Left cardiac atrium (tissue), 4 donors: Measurements from ENCODE around the gene ADI1. TPM values are rescaled to one million over a fixed set of nuclear protein-coding genes. Genes with fewer than 3 reads are reported as not detected.
"Not testable (repeated sequence)": the region's sequence is repeated elsewhere in the genome, so short reads cannot be mapped to it uniquely, and the experiment has no call there.

Experiments
- ATAC-seq, 2 donors: fragments of 200-7000 bp; cut with Tn5 transposase; one replicate each; pipeline ENCODE4 v1.9.1; 2020; ENCODE audit warnings: mild to moderate bottlenecking in 2 of 2, moderate library complexity in 2 of 2
- DNase-seq: peaks from one replicate; pipeline ENCODE4 v3.0.0-alpha.2; 2020
- intact Hi-C, 2 donors: fragments of 100-400 bp; cut with DNase I; formaldehyde crosslinking; loops; one replicate each; pipeline versions ENCODE4 v1.14.1 to v1.15.1; 2022 to 2023
- total RNA-seq, 2 donors: library from RNA; stranded (reverse); fragmentation: NEBNext Ultra II Directional; extraction: Animal tissue kit (Norgen Biotek cat#: 25700); gene quantifications; one replicate each; pipeline ENCODE4 v1.2.1, GENCODE V29; 2021
- donor health status: DM: no; HTN: yes; CAD: no.
- donor health status: DM: no; HTN: yes; CAD: no; lungs with severe emphysema.
- donor health status: DM: yes; HTN: yes; CAD: no.
- donor health status: Dilated cardiomyopathy.

Gene ADI1
- total RNA-seq, 2 donors from 2014 or later: 102 to 128 TPM

DNA sequence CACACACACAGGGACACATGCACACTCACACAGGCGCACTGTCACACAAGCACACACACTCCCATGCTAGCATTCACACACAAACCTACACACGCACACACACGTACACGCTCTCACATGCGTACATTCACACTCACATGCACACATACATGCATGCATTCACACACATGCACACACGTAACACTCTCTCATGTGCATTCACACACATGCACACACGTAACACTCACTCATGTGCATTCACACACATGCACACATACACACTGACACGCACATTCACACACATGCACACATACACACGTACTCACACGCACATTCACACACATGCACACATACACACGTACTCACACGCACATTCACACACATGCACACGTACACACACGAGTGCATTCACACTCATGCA, 16.3 kb downstream of the ADI1 start:
- intact Hi-C loops: no loop called here
- ATAC-seq (no peak), DNase-seq (no peak)

DNA sequence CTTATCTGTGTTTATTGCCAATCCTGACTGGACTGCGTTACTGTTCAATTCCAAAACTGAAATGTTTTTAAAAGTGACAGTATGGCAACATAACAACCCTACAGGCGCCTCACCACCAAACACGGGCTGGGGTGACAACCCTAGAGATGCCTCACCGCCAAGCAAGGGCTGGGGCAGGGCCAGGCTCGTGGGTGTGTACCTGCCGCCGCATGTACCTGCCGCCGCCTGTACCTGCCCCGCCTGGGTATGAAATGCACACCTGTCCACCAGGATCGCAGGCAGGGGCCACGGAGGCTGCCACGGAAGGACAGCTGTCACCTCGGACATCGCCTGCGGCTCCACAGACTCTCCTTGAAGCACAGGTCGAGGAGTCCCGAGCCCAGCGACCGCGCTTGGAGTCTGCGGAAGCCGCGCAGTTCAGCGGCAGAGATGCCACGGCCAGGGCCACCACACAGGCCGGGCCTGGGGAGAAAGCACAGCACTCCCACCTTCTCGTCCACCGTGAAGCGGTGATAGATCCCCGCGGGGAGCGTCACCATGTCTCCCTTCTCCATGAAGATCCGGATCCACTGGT, 18.9 kb downstream of the ADI1 start:
- intact Hi-C loops: no loop called here
- DNase-seq: no peak

DNA sequence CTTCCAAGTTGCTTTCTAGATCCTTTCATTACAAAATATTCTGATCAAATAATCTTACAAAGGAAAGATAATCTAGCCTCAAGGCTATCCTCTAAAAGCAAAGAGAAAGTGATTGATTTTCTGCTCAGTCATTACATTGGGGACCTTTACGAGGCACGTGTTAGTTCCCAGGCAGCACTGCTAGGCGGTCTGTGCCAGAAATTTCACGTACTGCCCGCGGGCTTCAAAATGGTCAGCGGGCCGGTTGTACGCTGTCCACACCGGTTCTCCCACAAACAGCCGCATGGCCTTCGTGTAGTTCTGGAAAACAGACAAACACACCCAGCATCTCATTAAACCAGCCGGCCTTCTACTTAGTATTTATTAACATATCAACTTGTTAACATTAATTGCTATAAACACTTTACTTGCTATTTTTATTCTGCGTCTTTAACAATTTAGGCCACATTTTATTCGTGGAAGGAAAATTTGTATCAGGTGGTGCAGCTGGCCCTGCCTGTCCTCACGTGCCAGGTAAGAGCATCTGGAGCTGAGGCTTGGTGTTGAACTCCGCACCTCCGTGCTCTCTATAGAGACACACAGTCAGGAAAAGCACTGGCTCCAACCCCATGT, 20.4 kb downstream of the ADI1 start:
- ATAC-seq (no peak), DNase-seq (no peak)
- intact Hi-C loops: no loop called here

More for the DNA sequence above, 18.9 kb downstream of the ADI1 start:
- ATAC-seq: no peak

DNA sequence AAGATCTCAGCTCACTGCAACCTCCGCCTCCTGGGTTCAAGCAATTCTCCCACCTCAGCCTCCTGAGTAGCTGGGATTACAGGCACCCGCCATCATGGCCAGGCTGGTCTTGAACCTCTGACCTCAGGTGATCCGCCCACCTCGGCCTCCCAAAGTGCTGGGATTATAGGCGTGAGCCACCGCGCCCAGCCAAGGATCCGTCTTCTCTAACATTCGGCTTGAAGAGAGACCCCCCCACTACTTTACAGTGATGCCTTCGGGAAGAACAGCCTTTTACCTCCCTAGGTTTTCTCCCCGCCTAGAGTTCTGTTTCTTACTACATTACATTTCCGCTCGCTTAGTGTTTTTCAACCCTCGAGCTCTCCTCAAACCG, 22.6 kb downstream of the ADI1 start:
- ATAC-seq, intact Hi-C loops, DNase-seq: not testable (repeated sequence)

GRCh38 chr2:3494984-3495666, 24.2 kb downstream of the ADI1 start:
- DNase-seq (no peak), ATAC-seq (no peak)
- intact Hi-C loops: no loop called here

GRCh38 chr2:3493615-3494007, 25.7 kb downstream of the ADI1 start:
- intact Hi-C loops: no loop called here
- peak; percentile 90 to 92 for ATAC-seq
- peak; percentile 76 for DNase-seq

GRCh38 chr2:3492951-3493614, 26.2 kb downstream of the ADI1 start:
- peak; percentile 9 to 32 for ATAC-seq
- intact Hi-C loops: no loop called here
- no peak for DNase-seq

GRCh38 chr2:3492475-3492787, 26.9 kb downstream of the ADI1 start:
- intact Hi-C loops, ATAC-seq, DNase-seq: not testable (repeated sequence)

DNA sequence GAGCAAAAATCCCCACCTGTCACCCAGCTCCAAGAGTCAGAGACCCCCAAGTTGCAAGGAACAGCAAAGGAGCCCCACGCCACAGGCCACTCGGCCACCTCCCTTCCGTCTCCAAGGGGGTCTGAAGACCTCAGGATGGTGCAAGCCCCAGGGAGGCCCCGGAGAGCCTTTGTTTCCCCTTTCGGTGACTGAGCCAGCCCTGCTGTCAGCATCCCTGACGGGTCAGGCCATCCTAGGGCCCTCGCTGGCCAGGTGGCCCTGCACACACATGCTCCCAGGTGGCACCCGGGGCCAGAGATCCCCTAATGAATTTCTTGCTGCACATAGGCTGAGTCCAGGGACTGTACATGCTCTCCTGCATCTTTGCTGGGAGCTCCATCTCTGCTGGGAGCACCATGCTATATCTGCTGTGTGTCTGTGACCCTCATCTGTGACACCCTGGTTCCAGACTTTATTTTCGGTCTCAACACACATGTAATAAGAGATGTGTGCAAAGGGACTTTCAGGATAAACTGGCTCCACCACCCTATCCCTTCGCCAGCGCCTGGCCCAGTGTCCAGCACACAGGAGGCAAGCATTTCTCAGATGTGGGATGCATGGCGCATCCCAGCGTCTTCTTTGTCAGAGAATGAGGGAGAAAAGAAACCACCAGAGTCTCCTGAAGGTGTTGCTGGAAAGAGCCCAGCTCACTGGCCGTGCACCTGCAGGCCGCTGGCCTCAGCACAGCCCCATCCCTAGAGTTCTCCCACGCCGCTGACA, 27.4 kb downstream of the ADI1 start:
- no peak for DNase-seq
- intact Hi-C loops: no loop called here
- no peak for ATAC-seq

GRCh38 chr2:3491306-3491705, 28.0 kb downstream of the ADI1 start:
- no peak for ATAC-seq
- no peak for DNase-seq
- intact Hi-C loops: no loop called here

DNA sequence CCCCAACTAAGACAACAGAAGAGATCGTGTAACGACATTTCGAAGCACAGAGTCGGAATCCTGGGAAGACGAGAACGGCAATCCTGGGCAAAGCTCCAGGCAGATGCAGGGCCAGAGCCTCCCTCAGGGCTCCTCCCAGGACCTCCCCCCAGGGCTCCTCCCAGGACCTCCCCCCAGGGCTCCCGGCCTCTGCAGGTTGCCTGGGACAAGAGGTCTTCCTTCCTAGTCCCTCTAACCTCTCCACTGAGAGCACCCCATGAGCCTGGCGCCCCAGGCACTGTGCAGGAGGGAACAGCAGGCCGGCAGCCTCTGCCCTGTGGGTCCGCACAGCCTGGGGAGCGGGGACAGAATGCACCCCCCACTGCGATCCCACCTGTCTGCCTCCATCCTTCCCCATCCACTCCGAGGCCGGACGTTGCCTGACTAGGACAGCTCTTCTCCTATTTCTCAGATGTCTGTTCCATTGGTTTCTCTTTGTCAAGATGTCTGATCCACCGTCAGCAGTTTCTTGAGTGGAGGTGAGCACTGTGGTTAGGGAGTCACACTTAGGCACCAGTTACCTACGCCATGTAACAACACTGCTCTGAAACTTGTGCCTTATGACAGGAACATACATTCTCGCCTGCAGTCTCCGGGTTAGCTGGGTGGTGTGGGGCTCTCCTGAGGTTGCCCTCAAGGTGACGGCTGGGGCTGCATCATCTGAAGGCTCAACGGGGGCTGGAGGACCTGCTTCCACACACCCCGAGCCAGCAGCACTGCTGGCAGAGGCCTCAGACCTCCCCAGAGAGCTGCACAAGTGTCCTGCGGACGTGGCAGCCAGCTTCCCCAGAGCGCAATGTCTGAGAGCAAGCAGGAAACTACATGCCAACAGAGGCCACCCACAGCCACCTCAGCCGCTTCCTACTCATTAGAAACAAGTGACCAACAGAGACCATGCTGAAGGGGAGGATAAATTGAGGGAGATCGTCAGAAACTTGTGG, 28.9 kb downstream of the ADI1 start:
- DNase-seq (no peak), ATAC-seq (no peak)
- intact Hi-C loops: no loop called here

- intact Hi-C loops: no loop called here
- DNase-seq (peak; percentile 10), ATAC-seq (no peak)
Observed at GRCh38 chr2:3489764-3490115, 29.6 kb downstream of the ADI1 start.

GRCh38 chr2:3488855-3489763, 30.2 kb downstream of the ADI1 start:
- intact Hi-C loops: no loop called here
- no peak for ATAC-seq
- DNase-seq: peak; percentile 15

DNA sequence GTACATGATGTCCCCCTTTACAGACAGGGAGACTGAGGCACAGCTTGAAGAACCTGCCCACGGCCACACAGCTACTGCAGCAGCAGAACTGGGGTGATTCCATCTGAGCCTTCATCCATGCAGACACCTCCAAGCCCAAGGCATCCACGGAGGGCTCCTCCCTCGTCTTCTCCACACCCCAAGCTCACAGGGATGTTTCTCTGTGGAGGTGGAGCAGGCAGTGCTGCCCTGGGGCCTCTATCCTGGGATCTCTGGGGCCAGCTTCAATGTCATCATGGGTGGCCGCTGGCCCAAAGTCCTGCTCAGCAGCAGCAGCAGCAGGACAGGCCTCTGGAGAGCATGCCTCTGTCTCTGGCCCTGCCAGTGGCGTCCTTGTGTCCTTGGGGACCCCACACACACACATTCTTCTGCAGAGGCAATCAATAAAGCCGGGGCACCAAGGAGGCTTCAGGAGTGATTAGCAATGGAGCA, 31.2 kb downstream of the ADI1 start:
- no peak for ATAC-seq
- intact Hi-C loops: no loop called here
- peak; percentile 14 for DNase-seq

DNA sequence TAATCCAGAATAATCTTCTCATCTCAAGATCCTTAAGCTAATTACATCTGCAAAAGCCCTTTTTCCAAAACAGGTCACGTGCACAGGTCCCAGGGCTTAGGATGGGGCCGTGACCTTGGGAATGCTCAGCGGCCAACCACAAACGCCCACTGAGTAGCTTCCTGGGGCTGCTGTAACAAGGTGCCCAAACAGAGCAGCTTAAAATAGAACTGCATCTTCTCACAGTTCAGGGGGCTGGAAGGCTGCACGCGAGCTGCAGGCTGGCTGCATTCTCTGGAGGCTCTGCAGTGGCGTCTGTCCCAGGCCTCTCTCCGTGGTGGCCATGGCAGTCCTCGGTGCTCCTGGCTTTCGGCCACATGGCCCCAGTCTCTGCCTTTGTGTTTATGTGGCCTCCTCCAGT, 31.9 kb downstream of the ADI1 start:
- peak in 1 of 2 donors; percentile 31 for ATAC-seq
- intact Hi-C loops: no loop called here
- peak; percentile 23 for DNase-seq

DNA sequence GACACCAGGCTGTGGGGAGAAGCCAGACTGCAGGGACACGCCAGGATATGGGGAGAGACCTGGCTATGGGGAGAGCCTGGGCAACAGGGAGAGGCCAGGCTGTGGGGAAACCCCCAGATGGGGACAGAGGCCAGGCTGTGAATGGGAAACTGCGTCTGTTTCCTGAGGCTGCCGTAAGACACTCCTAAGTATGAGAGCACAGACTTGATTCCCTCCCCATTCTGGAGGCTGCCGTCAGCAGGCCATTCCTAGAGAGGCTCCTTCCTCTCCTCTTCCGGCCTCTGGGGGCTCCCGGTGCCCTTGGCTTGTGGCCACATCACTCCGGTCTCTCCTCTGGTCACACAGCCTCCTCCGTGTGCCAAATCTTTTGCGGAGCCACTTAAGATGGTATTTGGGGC, 32.3 kb downstream of the ADI1 start:
- no peak for ATAC-seq
- DNase-seq: peak; percentile 12
- intact Hi-C loops: no loop called here
